ENCODE data around the gene NUBPL. TPM values are rescaled to one million over a fixed set of nuclear protein-coding genes. Genes with fewer than 3 reads are reported as not detected.

The NUBPL gene
- total RNA-seq, 6 donors from 2014 or later = 3.2 to 15.2 (median 8.2) TPM

GRCh38 chr14:31768355-31768754 lies 207.2 kb downstream of the NUBPL start:
- H3K4me3 ChIP-seq = no peak overlapping the region
- no peaks in the 10 kb centered on the region for H3K4me1 ChIP-seq
- no peaks in the 10 kb centered on the region for H3K27me3 ChIP-seq
- no peak for ATAC-seq (ENCODE audit: low FRiP score in 2 of 2)
- no peak for TF ChIP-seq POLR2A (IDR thresholded peaks at IDR 0.05)
- TF ChIP-seq EP300 (IDR thresholded peaks at IDR 0.05) = no peak
- TF ChIP-seq CTCF (IDR thresholded peaks at IDR 0.05) = no peak
- no peak for TF ChIP-seq POLR2AphosphoS5 (IDR thresholded peaks at IDR 0.05)
- H3K36me3 ChIP-seq = no peaks in the 10 kb centered on the region
- H3K9me3 ChIP-seq = no peaks in the 10 kb centered on the region
- no peak for DNase-seq
- H3K27ac ChIP-seq = no peak overlapping the region

GRCh38 chr14:31770271-31770670 lies 209.1 kb downstream of the NUBPL start:
- Histone ChIP-seq H3K27ac (no peak overlapping the region), H3K4me3 (no peak overlapping the region), H3K4me1 (no peaks in the 10 kb centered on the region), H3K27me3 (no peaks in the 10 kb centered on the region), H3K36me3 (no peaks in the 10 kb centered on the region), H3K9me3 (no peaks in the 10 kb centered on the region)
- ATAC-seq (ENCODE audit: low FRiP score in 2 of 2) (peak in 1 of 2 donors; percentile 94), DNase-seq (no peak)
- 81 to 84% methylated on average over 4 of the region's 4 CpGs for WGBS, 2 donors
- TF ChIP-seq CTCF (IDR thresholded peaks at IDR 0.05) (no peak), POLR2AphosphoS5 (IDR thresholded peaks at IDR 0.05) (no peak)

GRCh38 chr14:31774567-31774966 lies 213.4 kb downstream of the NUBPL start:
- Histone ChIP-seq H3K4me3 (no peak overlapping the region), H3K36me3 (no peaks in the 10 kb centered on the region), H3K9me3 (no peaks in the 10 kb centered on the region), H3K27ac (no peak overlapping the region), H3K27me3 (no peaks in the 10 kb centered on the region), H3K4me1 (no peaks in the 10 kb centered on the region)
- ATAC-seq (ENCODE audit: low FRiP score in 2 of 2) (no peak), DNase-seq (no peak)
- TF ChIP-seq CTCF (IDR thresholded peaks at IDR 0.05) (no peak), EP300 (IDR thresholded peaks at IDR 0.05) (no peak), POLR2AphosphoS5 (IDR thresholded peaks at IDR 0.05) (no peak), POLR2A (IDR thresholded peaks at IDR 0.05) (no peak)
- WGBS, 2 donors = 92% methylated on average over 2 of the region's 2 CpGs

GRCh38 chr14:31777312-31777711 lies 216.1 kb downstream of the NUBPL start:
- ATAC-seq (ENCODE audit: low FRiP score in 2 of 2) (no peak), DNase-seq (no peak)
- Histone ChIP-seq H3K4me3 (no peak overlapping the region), H3K27me3 (no peaks in the 10 kb centered on the region), H3K9me3 (peaks cover 0 to 13% (median 4%) of the 10 kb centered on the region in 4 donors), H3K4me1 (no peaks in the 10 kb centered on the region), H3K36me3 (no peaks in the 10 kb centered on the region), H3K27ac (no peak overlapping the region)
- TF ChIP-seq POLR2A (IDR thresholded peaks at IDR 0.05) (no peak), POLR2AphosphoS5 (IDR thresholded peaks at IDR 0.05) (no peak), CTCF (IDR thresholded peaks at IDR 0.05) (no peak), EP300 (IDR thresholded peaks at IDR 0.05) (no peak)
- WGBS, 2 donors = 80 to 85% methylated on average over 4 of the region's 4 CpGs

GRCh38 chr14:31781578-31781977 lies 220.4 kb downstream of the NUBPL start:
- Histone ChIP-seq H3K4me3 (no peak overlapping the region), H3K4me1 (no peaks in the 10 kb centered on the region), H3K27ac (no peak overlapping the region), H3K36me3 (no peaks in the 10 kb centered on the region), H3K9me3 (peaks cover 0 to 13% (median 4%) of the 10 kb centered on the region in 4 donors), H3K27me3 (no peaks in the 10 kb centered on the region)
- DNase-seq = no peak
- no peak for TF ChIP-seq POLR2AphosphoS5 (IDR thresholded peaks at IDR 0.05)
- TF ChIP-seq POLR2A (IDR thresholded peaks at IDR 0.05) = no peak
- TF ChIP-seq CTCF (IDR thresholded peaks at IDR 0.05) = no peak
- TF ChIP-seq EP300 (IDR thresholded peaks at IDR 0.05) = no peak
- no peak for ATAC-seq (ENCODE audit: low FRiP score in 2 of 2)
- 91 to 94% methylated on average over 1 of the region's 1 CpG for WGBS, 2 donors
